GM19193 (cell line): ENCODE data around the gene ZNF609.

Source experiments
- POLR2A ChIP-seq: IDR thresholded peaks from 4 replicates; pipeline ENCODE4 v1.6.1; 2011; ENCODE audit not compliant: insufficient read depth, insufficient read length; ENCODE audit errors: extremely low read depth

Gene ZNF609

DNA sequence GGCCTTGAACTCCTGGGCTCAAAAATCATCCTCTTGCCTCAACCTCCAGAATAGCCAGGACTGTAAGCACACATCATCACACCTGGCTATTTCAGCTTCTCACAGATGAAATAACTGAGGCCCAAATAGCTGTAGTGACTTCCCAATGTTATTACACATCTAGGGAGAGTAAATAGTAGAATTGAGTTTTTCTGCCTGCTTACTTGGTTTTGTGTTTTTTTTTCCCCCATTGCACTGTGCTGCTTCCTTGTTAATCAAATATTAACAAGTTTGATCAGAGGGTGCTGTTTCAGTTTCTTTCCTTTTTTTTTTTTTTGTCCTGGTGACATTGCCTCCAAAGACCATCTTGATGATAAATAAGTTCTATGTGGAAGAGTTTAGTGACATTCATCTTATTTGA is 23.4 kb downstream of the ZNF609 start:
- no peak for TF ChIP-seq POLR2A

DNA sequence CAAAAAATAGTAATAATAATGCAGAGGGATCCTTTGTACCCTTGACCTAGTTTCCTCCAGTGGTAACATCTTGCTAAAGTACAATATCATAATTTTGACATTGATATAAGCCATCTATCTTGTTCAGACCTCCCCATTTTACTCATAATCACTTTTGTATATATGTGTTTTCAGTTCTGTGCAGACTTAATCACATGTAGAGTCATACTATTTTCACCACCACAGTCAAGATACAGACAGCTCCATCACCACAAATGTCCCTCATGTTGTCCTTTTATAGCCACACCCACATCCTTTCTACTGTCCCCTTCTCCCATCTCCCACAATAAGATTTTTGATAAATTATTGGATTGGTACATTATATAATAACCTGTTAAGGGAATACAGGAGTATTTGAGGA is 25.4 kb downstream of the ZNF609 start:
- no peak for TF ChIP-seq POLR2A

DNA sequence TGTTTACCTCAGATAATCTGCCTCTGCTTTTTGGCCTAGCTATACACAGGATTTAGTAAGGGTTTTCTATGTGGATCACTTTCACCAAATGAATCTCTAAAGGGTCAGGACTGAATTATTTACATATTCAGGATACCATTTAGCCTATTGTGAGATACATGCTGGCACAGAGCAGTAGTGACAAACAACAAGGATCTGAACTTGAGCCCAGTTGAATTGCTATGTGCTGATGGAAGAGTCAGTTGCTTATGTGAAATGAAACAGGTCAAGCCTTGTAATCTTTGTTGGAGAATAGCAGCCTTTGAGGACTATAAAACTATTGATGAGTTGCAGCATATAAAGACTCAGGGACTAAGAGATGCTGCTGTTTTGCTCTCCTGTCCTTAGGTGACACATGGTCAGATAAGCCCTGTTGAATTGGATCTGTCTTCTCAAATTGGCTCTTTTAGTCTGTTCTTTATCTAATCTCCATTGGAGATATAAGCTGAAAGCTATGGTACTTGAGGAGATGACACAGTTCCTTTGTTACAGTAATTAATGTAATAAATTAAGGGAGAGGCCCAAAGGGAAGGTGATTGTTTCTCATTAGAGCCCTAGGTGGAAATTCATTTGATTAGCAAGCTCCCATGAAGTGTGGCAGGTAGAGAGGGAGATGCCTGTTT is 30.4 kb downstream of the ZNF609 start:
- TF ChIP-seq POLR2A, result no peak

DNA sequence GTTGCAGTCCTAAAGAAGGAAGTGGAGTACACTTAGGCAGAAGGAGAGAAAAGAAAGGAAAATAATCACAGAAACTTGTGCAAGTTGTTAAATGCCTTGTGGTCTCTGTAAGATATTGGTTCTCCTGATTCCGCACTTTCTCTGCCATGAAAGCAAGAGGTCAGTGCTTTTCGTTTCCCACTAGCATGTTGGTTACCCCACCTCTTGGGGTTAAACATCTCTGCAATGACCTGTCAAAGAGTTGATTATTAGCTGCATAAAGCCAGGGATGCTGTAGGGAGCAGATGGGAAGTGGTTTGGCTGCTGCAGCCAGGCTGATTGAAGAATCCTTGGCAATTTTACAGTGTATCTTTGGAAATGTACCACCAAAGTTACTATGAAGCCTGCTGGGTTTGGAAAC is 33.3 kb downstream of the ZNF609 start:
- no peak for TF ChIP-seq POLR2A

DNA sequence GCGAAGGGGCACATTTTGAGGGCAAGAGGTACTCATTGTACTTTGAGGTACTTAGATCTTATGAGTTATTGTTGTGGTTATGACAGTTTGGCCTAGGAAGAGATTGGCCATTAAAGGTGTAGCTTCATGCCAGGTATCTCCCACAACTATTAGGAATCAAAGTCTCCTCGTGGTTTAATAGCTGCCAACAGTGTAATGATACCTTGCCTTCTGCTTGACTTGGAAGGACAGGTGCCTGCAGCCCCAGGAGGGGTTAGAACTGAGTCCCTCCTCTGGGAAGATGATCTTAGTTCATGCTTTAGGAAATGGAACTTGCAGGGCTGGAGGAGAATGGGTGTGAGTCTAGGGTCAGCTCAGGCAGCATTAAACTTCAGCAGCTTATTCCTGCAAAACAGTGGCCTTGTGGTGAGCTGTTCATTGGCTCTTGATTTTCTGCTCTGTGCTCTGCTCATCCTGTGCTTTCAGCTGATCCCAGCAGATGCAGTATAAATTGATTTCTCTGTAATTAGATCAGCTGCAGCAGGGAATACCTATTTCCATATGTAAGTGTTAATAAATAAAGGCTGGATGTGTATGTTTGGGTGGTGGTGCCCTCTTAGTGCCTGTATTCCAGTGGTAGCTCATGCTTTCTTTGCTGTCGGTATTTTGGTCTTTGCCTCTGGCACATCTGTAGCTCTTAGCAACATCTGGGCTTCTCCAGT is 40.5 kb downstream of the ZNF609 start:
- TF ChIP-seq POLR2A, result no peak

DNA sequence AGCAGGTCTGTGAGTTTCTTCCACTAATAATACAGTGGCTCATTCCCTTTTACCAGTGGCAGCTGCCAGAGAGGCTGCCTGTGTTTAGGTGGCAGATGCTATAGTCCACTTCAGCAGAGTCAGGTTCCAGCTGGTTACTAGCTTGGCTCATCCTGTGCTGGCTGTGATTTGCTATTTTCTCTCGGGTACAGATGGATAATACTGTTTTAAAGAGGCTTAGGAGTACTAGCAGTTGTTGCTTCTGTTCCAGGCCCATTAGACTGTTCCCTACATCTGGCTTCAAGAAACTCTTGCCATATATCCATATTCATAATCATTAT is 41.0 kb downstream of the ZNF609 start:
- no peak for TF ChIP-seq POLR2A

DNA sequence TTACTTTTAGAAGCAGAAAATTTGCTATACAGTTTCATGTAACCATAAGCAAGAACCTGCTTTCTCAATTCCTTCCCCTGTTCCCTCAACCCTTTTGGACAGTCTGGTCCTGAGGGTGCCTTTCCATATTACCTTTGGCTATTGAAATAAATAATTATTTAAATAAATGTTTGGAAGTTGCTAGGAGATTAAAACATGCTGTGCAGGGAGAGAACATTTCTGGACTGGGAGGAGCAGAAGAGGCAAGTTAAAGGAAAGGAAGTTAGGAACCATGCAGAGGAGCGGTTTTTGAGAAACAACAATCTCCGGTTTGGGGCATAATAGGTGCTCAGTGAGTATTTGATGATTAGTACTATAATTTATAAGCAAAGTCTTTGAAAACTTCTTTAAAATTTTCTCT is 41.8 kb downstream of the ZNF609 start:
- TF ChIP-seq POLR2A, result no peak

DNA sequence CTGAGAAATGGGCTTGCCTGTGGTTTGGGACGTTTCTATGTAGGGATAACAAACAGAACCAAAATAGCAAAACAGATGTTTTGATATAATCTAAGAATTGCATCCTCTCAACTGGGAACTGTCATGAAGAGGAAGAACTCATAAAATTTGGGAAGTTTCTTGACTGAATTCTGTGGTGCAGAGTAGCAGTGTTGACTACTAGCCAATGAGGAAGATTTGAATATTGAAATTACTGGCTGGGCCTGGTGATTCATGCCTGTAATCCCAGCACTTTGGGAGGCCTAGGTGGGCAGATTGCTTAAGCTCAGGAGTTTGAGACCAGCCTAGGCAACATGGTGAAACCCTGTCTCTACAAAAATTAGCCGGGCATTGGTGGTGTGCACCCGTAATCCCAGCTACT is 42.2 kb downstream of the ZNF609 start:
- no peak for TF ChIP-seq POLR2A

DNA sequence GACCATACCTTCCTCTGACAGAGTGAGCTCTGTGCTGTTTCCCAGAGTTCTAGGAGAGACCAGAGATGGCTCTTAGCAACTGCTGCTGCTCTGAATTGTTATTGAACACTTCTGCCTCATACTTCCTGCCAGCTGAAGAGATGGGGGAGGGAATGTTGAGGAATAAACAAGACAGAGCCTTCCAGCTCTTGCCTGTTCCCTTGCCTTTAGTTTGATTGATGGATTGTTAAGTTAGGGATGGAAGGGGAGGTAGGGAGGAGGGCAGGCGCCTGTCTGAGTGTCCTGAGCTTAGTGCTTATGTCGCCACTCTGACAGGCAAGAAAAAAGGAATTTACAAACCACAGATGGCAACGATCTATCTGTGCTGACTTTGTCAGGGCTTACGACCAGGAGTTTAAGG is 42.8 kb downstream of the ZNF609 start:
- no peak for TF ChIP-seq POLR2A

DNA sequence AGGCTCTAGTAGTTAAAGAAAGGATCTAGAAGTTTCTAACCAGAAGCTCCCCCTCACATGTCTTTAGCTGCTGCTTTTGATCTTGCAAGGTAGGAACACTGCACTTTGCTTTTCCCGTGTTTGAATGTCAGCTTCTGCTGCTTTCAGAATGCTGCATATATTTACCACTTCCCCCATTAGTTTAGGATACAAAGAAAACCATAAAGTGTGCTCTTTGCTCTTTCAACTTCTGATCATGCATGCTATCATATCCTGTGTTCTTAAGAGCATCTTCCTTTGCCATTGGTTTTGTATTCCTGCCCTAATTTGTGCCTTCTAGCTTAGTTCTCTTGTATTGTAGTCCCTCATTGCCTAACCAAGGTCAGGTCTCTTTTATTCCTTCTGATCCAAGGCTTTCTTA is 43.3 kb downstream of the ZNF609 start:
- no peak for TF ChIP-seq POLR2A

DNA sequence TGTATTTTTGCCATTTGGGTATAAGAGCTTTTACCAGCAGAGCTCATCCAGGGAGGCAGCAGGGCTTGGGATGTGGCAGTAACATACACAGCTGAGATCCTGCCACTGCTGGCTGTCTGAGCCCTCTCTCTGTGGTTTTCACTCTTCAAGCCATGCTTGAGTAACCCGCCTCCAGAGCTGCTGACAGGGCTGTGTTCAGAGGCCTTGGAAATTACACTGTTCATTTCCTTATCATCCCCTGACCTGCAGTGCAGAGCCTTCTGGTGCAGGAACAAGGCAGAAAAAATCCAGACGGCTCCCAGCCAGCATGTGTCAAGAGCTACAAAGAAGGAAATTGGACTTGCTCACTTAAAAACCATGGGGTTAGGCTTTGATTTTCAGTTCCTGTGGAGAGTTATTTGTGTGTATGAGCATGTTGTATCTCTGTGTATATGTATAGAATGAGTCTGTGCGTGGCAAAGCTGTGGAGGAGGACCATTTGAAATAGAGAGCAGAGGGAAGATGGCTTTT is 47.0 kb downstream of the ZNF609 start:
- no peak for TF ChIP-seq POLR2A

DNA sequence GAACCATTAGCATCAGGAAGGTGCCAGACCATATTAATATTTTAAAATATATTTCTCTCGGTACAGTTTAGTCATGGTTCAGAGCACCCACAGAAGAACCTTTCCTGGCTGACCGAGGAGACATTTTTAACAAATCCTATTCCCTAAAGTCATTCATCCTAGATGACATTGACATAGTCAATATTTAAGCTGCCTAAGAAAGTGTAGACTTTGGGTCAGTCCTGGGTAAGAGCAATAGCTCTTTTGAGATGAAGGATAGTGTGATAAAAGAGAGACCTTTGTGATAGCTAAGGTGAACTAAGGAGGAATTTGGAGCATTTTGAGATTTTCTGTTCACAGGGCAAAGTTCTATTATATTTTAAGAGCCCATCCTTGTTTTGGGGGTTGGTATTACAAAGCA is 47.5 kb downstream of the ZNF609 start:
- TF ChIP-seq POLR2A, result no peak

DNA sequence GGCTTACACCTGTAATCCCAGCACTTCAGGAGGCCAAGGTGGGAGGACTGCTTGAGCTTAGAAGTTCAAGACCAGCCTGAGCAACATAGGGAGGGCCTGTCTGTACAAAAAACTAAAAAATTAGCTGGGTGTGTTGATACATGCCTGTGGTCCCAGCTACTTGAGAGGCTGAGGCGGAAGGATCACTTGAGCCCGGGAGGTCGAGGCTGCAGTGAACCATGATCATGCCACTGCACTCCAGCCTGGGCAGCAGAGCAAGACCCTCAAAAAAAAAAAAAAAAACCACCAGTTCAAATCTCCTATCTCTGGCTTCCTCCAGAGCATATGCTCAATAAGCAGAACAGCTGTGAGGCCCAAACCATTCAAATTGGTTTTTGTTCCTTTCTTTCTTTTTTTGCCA is 53.4 kb downstream of the ZNF609 start:
- TF ChIP-seq POLR2A, result no peak

DNA sequence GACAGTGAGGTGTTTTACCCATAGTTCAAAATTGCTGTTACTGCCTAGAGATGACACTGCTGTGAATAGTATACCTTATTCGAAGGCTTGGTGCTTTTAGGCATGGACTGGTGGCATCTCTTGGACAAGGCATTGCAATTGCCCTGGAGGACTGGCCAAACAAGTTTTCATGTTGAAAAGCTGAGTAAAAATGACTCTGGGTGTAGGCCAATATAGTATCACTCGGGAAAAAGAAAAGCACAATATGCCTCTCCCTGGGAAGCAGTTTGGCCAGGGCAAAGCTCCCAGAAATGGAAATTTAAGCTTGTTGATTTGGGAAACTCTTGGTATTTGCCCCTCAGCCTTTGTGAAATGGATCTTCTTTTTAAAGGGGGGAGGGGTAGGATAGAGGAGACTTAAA is 54.8 kb downstream of the ZNF609 start:
- no peak for TF ChIP-seq POLR2A

DNA sequence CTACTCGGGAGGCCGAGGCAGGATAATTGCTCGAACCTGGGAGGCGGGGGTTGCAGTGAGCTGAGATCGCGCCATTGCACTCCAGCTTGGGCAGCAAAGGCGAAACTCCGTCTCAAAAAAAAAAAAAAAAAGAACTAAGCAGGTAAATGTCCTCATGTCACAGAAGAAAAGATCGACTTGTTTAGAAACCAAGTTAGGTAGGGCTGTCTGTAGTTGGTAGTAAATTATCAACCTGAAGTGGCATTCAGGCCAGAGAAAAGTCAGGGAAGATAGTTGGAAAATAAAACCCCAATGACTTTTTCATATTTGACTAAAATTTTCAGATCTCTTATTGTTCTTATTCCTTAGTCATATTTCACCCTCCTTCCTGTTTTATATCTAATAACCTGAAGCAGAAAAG is 55.4 kb downstream of the ZNF609 start:
- no peak for TF ChIP-seq POLR2A

DNA sequence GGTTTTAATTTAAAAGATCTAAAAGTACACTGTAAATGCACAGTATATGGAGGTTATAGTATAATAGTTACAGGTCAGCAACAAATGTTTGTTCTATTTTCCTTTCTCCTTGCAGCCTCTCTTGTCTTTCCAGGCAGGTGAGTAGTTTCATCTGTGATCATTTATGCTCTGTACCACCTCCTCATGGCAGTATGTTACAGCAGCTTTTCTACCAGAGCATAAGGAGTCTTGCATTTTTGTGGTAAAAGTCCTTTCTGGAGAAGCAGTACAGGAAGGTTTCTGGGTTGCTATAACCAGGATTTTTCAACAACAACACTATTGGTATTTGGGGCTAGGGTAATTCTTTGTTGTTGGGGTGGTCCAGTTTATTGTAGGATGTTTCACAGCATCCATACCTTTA is 59.5 kb downstream of the ZNF609 start:
- no peak for TF ChIP-seq POLR2A

DNA sequence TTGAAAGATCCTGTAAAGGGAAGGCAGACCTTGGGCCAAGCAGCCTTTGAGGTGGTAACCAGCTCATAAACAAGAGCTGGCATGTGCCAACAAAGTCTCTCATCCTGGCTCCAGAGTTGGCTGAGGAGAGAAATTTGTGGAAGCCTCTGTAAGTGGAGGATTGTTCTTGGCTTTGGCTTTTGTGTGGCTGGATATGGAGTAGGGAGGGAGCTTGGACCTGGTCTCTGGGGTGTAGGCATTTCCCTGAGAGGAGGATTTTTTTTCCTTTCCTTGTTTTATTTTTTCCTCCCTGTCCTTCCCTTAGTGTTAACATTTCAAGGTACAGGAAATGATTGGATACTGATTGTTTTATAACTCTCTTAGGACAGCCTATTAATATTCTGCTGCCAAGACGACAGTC is 60.8 kb downstream of the ZNF609 start:
- TF ChIP-seq POLR2A, result no peak

DNA sequence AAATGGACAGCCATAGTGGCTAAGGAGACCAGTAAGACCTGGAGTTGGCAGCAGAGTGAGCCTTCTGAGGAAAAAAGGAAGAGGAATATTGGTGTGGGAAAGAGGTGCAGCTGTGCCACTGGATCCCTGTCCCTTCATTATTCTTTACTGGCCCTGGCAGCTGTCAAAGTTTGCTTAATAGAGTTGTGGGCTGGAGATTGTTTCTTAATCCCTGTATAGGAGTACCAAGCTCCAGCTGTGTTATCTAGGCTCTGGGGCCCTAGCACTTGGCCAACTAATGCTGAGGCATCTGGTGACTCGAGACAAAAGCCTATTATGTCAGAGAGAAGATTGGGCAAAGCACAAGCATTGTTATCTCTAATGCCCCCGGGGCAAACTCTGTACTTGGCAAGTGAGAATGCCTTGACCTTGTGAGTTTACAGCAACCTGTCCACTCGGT is 61.4 kb downstream of the ZNF609 start:
- no peak for TF ChIP-seq POLR2A
